ENCODE results near the gene CREB5. TPM values are rescaled to one million over a fixed set of nuclear protein-coding genes. Genes with fewer than 3 reads are reported as not detected.

CREB5 gene
- total RNA-seq, result 8.9 TPM
- long read RNA-seq, partial matches to known transcripts, result 2 of 7 reads
- long read RNA-seq, other reads (novel, unspliced or antisense), result 5 of 7 reads

- no peaks in the 10 kb centered on the region for H3K36me3 ChIP-seq
- peaks cover 45% of the 10 kb centered on the region for H3K27me3 ChIP-seq
- no peaks in the 10 kb centered on the region for H3K9me3 ChIP-seq
- ATAC-seq, result no peak
- H3K4me1 ChIP-seq, result peaks cover 23% of the 10 kb centered on the region
- peak within 1 kb of the TSS; percentile 48 for H3K4me3 ChIP-seq
- no peak for TF ChIP-seq CTCF (IDR thresholded peaks at IDR 0.05)
- no peak for DNase-seq
- H3K27ac ChIP-seq, result no peak within 1 kb of the TSS
- intact Hi-C loops (cut with DNase I), result no loop called here
Observed at GRCh38 chr7:28411876-28412662, at the start of gene CREB5. CREB5 (plus strand) TSS chr7:28412518; CDS start chr7:28412915, 397 bp downstream.

DNA sequence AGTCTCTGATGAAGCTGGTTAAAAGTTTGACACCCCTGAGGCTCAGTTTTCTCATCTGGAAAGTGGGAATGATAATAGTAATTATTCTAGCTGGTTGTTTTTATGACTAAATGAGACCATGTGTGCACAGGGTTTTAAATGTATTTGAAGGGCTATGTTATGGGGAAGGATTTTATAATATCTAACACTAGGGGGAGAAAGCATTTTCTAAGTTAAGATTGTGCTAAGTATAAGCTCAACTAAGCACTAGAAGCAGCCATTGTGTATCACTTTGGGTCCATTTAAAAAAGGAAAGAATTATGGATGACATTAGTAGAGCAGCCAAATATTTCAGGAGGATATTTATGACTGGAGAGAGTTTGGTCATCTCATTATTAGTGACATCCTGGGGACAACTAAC, 49.5 kb upstream of the CREB5 start:
- TF ChIP-seq CTCF (IDR thresholded peaks at IDR 0.05), result peak; percentile 5
- Histone ChIP-seq H3K9me3 (no peaks in the 10 kb centered on the region), H3K4me1 (no peaks in the 10 kb centered on the region), H3K27ac (no peak overlapping the region), H3K27me3 (no peaks in the 10 kb centered on the region), H3K4me3 (no peak overlapping the region), H3K36me3 (no peaks in the 10 kb centered on the region)
- no peak for DNase-seq
- intact Hi-C loops (cut with DNase I), result no loop called here
- no peak for ATAC-seq

GRCh38 chr7:28364082-28364481, 48.2 kb upstream of the CREB5 start:
- no peak overlapping the region for H3K4me3 ChIP-seq
- DNase-seq (no peak), ATAC-seq (no peak)
- no peaks in the 10 kb centered on the region for H3K36me3 ChIP-seq
- intact Hi-C loops (cut with DNase I), result no loop called here
- no peak overlapping the region for H3K27ac ChIP-seq
- H3K9me3 ChIP-seq, result no peaks in the 10 kb centered on the region
- H3K27me3 ChIP-seq, result no peaks in the 10 kb centered on the region
- no peak for TF ChIP-seq CTCF (IDR thresholded peaks at IDR 0.05)
- H3K4me1 ChIP-seq, result no peaks in the 10 kb centered on the region

DNA sequence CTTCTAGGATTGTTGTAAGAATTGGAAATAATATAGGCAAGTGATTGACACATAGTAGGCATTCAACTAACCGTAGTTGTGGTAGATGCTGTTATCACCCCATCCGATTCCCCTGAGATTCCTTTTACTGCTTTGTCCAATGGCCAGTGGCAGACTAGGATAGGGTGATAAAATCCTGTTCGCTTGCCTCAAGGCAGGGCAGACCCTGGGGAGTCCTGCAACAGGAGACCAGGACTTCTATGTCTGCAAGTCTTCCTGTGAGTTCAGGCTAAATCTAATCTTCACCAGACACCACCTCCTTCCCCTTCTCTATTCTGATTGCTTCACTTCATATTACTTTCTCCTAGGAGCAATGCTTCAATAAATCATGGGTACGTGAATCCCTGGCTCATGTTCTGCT, 42.8 kb upstream of the CREB5 start:
- H3K4me3 ChIP-seq, result no peak overlapping the region
- no peak for DNase-seq

GRCh38 chr7:28371846-28372245, 40.5 kb upstream of the CREB5 start:
- intact Hi-C loops (cut with DNase I), result no loop called here
- no peak for ATAC-seq

More for the DNA sequence above, 42.8 kb upstream of the CREB5 start:
- no peaks in the 10 kb centered on the region for H3K36me3 ChIP-seq
- H3K27ac ChIP-seq, result no peak overlapping the region
- no peaks in the 10 kb centered on the region for H3K27me3 ChIP-seq
- no peak for ATAC-seq
- H3K4me1 ChIP-seq, result no peaks in the 10 kb centered on the region
- intact Hi-C loops (cut with DNase I), result no loop called here
- no peak for TF ChIP-seq CTCF (IDR thresholded peaks at IDR 0.05)
- H3K9me3 ChIP-seq, result no peaks in the 10 kb centered on the region

More at GRCh38 chr7:28371846-28372245, 40.5 kb upstream of the CREB5 start:
- H3K4me3 ChIP-seq, result no peak overlapping the region
- H3K36me3 ChIP-seq, result no peaks in the 10 kb centered on the region
- H3K9me3 ChIP-seq, result no peaks in the 10 kb centered on the region
- no peaks in the 10 kb centered on the region for H3K27me3 ChIP-seq
- TF ChIP-seq CTCF (IDR thresholded peaks at IDR 0.05), result no peak
- H3K4me1 ChIP-seq, result no peaks in the 10 kb centered on the region
- H3K27ac ChIP-seq, result no peak overlapping the region
- DNase-seq, result no peak
